Measurements from ENCODE around the gene MYL6B.

DNA sequence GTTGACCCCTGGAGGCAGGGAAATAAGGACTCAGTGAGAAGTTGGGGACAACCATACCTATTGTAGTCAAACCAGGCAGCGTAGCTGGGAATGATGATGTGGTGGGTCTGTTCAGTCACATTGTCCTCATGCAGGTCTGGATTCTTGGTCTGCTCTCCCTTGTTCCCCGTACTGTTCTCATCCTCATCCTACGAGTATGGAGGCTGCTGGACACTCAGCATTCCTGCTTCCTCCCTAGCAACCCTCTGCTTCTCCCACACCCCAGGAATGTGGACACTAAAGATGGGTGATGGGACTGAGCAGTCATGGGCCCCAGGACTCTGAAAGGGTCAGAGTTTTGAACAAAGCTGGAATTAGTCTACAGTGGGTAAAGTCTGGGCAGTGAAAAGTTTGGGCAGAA, 26.0 kb downstream of the MYL6B start:
- TF ChIP-seq, protein P1, sequence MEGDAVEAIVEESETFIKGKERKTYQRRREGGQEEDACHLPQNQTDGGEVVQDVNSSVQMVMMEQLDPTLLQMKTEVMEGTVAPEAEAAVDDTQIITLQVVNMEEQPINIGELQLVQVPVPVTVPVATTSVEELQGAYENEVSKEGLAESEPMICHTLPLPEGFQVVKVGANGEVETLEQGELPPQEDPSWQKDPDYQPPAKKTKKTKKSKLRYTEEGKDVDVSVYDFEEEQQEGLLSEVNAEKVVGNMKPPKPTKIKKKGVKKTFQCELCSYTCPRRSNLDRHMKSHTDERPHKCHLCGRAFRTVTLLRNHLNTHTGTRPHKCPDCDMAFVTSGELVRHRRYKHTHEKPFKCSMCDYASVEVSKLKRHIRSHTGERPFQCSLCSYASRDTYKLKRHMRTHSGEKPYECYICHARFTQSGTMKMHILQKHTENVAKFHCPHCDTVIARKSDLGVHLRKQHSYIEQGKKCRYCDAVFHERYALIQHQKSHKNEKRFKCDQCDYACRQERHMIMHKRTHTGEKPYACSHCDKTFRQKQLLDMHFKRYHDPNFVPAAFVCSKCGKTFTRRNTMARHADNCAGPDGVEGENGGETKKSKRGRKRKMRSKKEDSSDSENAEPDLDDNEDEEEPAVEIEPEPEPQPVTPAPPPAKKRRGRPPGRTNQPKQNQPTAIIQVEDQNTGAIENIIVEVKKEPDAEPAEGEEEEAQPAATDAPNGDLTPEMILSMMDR (IDR thresholded peaks at IDR 0.05; ENCODE audit: poor library complexity) = no peak
- TF ChIP-seq EZH2phosphoT487 (IDR thresholded peaks at IDR 0.05; ENCODE audit: low read depth, severe bottlenecking, unreplicated experiment) = no peak
